ENCODE results near the gene RTF2. TPM values are rescaled to one million over a fixed set of nuclear protein-coding genes. Genes with fewer than 3 reads are reported as not detected.
A peak's percentile ranks its signal among the peaks of the same experiment; 100 is the strongest.

RTF2 gene
- total RNA-seq (2014; rRNA removed; shearing (Covaris generic)) (128 and 141 TPM in 2 replicates), polyA plus RNA-seq (2016; fragmentation: Nextera tagmentation; extraction: Ambion mirVana) (257 and 270 TPM in 2 replicates)

GRCh38 chr20:56468316-56469076 is at the start of gene RTF2:
Gene RTF2, plus strand, starts transcription at chr20:56468627. Its CDS starts 71 bp downstream, at chr20:56468698.
- H3K9ac ChIP-seq = peak within 1 kb of the TSS; percentile 98
- peak within 1 kb of the TSS; percentile 100 for H3K4me3 ChIP-seq
- in situ Hi-C loops (cut with MboI) = no loop called here
- H3K27me3 ChIP-seq (replicated peaks; ENCODE audit: insufficient read depth) = no peaks in the 10 kb centered on the region
- peak within 1 kb of the TSS; percentile 96 for H3K27ac ChIP-seq
- peaks cover 51% of the 10 kb centered on the region for H3K79me2 ChIP-seq (ENCODE audit: insufficient read depth)
- H3K4me2 ChIP-seq (ENCODE audit: unreplicated experiment) = peak within 1 kb of the TSS; percentile 99
- 0 to 1% methylated on average over 50 to 55 of the region's 55 CpGs for WGBS, 2 experiments (ENCODE audit: low coverage in 1 of 2, low lambda C conversion rate in 2 of 2, missing lambda C conversion rate in 2 of 2)
- H3K36me3 ChIP-seq (ENCODE audit: low read depth) = peaks cover 15% of the 10 kb centered on the region
- H3K9me3 ChIP-seq (ENCODE audit: low read depth) = no peaks in the 10 kb centered on the region
- peak; percentile 100 for DNase-seq
- H3K9me2 ChIP-seq (ENCODE audit: insufficient read depth) = no peaks in the 10 kb centered on the region
- peaks cover 13% of the 10 kb centered on the region; the same call in 1 of the 2 replicates for H3F3A ChIP-seq (ENCODE audit: insufficient read depth)
- H3K4me1 ChIP-seq (ENCODE audit: insufficient read depth) = peaks cover 33% of the 10 kb centered on the region
- peak within 1 kb of the TSS; percentile 84 for H2AFZ ChIP-seq
- H4K20me1 ChIP-seq (ENCODE audit: insufficient read depth) = no peaks in the 10 kb centered on the region
- TF ChIP-seq EZH2phosphoT487 (IDR thresholded peaks at IDR 0.05; ENCODE audit: insufficient read depth, low read depth) (no peak), EZH2 (IDR thresholded peaks at IDR 0.05; ENCODE audit: insufficient read depth, poor library complexity, severe bottlenecking) (no peak)

GRCh38 chr20:56420028-56420427 is 48.4 kb upstream of the RTF2 start:
- TF ChIP-seq EZH2 (IDR thresholded peaks at IDR 0.05; ENCODE audit: insufficient read depth, poor library complexity, severe bottlenecking) (no peak), EZH2phosphoT487 (IDR thresholded peaks at IDR 0.05; ENCODE audit: insufficient read depth, low read depth) (no peak)
- Histone ChIP-seq H3K9me3 (ENCODE audit: low read depth) (no peaks in the 10 kb centered on the region), H3K27ac (peak overlapping the region; percentile 88), H3K4me3 (no peak overlapping the region), H4K20me1 (ENCODE audit: insufficient read depth) (no peaks in the 10 kb centered on the region), H3K27me3 (replicated peaks; ENCODE audit: insufficient read depth) (no peaks in the 10 kb centered on the region), H3K9me2 (ENCODE audit: insufficient read depth) (no peaks in the 10 kb centered on the region), H2AFZ (no peak overlapping the region), H3K79me2 (ENCODE audit: insufficient read depth) (peaks cover 49% of the 10 kb centered on the region), H3K4me2 (ENCODE audit: unreplicated experiment) (no peak overlapping the region), H3K4me1 (ENCODE audit: insufficient read depth) (peaks cover 70% of the 10 kb centered on the region), H3K9ac (no peak overlapping the region), H3K36me3 (ENCODE audit: low read depth) (no peaks in the 10 kb centered on the region), H3F3A (ENCODE audit: insufficient read depth) (peaks cover 74% of the 10 kb centered on the region)
- WGBS, 2 experiments (ENCODE audit: low coverage in 1 of 2, low lambda C conversion rate in 2 of 2, missing lambda C conversion rate in 2 of 2) = 92 to 98% methylated on average over 2 of the region's 2 CpGs
- DNase-seq = no peak
- in situ Hi-C loops (cut with MboI) = no loop called here

- H3K36me3 ChIP-seq (ENCODE audit: low read depth) = no peaks in the 10 kb centered on the region
- H3K4me3 ChIP-seq = no peak overlapping the region
- H3K27ac ChIP-seq = peak overlapping the region; percentile 77
- 78 to 79% methylated on average over 11 of the region's 11 CpGs for WGBS, 2 experiments (ENCODE audit: low coverage in 1 of 2, low lambda C conversion rate in 2 of 2, missing lambda C conversion rate in 2 of 2)
- peaks cover 62% of the 10 kb centered on the region for H3K4me1 ChIP-seq (ENCODE audit: insufficient read depth)
- H3F3A ChIP-seq (ENCODE audit: insufficient read depth) = peaks cover 68% of the 10 kb centered on the region
- no peak for DNase-seq
- TF ChIP-seq EZH2phosphoT487 (IDR thresholded peaks at IDR 0.05; ENCODE audit: insufficient read depth, low read depth) = no peak
- TF ChIP-seq EZH2 (IDR thresholded peaks at IDR 0.05; ENCODE audit: insufficient read depth, poor library complexity, severe bottlenecking) = no peak
- H3K79me2 ChIP-seq (ENCODE audit: insufficient read depth) = peaks cover 51% of the 10 kb centered on the region
- no peaks in the 10 kb centered on the region for H3K9me3 ChIP-seq (ENCODE audit: low read depth)
- no peaks in the 10 kb centered on the region for H4K20me1 ChIP-seq (ENCODE audit: insufficient read depth)
- no peak overlapping the region for H2AFZ ChIP-seq
- H3K9me2 ChIP-seq (ENCODE audit: insufficient read depth) = no peaks in the 10 kb centered on the region
- in situ Hi-C loops (cut with MboI) = no loop called here
- no peaks in the 10 kb centered on the region for H3K27me3 ChIP-seq (replicated peaks; ENCODE audit: insufficient read depth)
- no peak overlapping the region for H3K4me2 ChIP-seq (ENCODE audit: unreplicated experiment)
- no peak overlapping the region for H3K9ac ChIP-seq
Observed at GRCh38 chr20:56420940-56421688, 47.3 kb upstream of the RTF2 start.

- Histone ChIP-seq H3K36me3 (ENCODE audit: low read depth) (no peaks in the 10 kb centered on the region), H2AFZ (0 out of 2 replicates have a peak overlapping the region, but pooled peaks have one; percentile 13), H3K27me3 (replicated peaks; ENCODE audit: insufficient read depth) (no peaks in the 10 kb centered on the region), H4K20me1 (ENCODE audit: insufficient read depth) (no peaks in the 10 kb centered on the region), H3K9ac (peak overlapping the region; percentile 37; the same call in 1 of the 2 replicates), H3K9me3 (ENCODE audit: low read depth) (no peaks in the 10 kb centered on the region), H3F3A (ENCODE audit: insufficient read depth) (peaks cover 59% of the 10 kb centered on the region), H3K4me1 (ENCODE audit: insufficient read depth) (peaks cover 60% of the 10 kb centered on the region), H3K4me3 (no peak overlapping the region), H3K4me2 (ENCODE audit: unreplicated experiment) (no peak overlapping the region), H3K9me2 (ENCODE audit: insufficient read depth) (no peaks in the 10 kb centered on the region), H3K79me2 (ENCODE audit: insufficient read depth) (peaks cover 50% of the 10 kb centered on the region), H3K27ac (peak overlapping the region; percentile 77)
- in situ Hi-C loops (cut with MboI) = no loop called here
- 51 to 52% methylated on average over 9 of the region's 9 CpGs for WGBS, 2 experiments (ENCODE audit: low coverage in 1 of 2, low lambda C conversion rate in 2 of 2, missing lambda C conversion rate in 2 of 2)
- peak; percentile 86 for DNase-seq
- no peak for TF ChIP-seq EZH2 (IDR thresholded peaks at IDR 0.05; ENCODE audit: insufficient read depth, poor library complexity, severe bottlenecking)
- TF ChIP-seq EZH2phosphoT487 (IDR thresholded peaks at IDR 0.05; ENCODE audit: insufficient read depth, low read depth) = no peak
Observed at GRCh38 chr20:56422076-56422823, 46.2 kb upstream of the RTF2 start.
